Kidney tubule cell (primary cell): Measurements from ENCODE around the gene ANKRD16.
"Not testable (repeated sequence)": the region's sequence is repeated elsewhere in the genome, so short reads cannot be mapped to it uniquely, and the experiment has no call there.

ENCODE experiments used
- DNase-seq: peaks from one replicate; pipeline ENCODE4 v3.0.0-alpha.2; 2018; ENCODE audit warnings: low spot score

ANKRD16 gene

GRCh38 chr10:5889624-5890451 is at the start of gene ANKRD16, which contains the start of gene FBH1:
TSS of gene ANKRD16 (minus strand) at chr10:5889893. CDS start at chr10:5889354, 539 bp downstream.
TSS of gene FBH1 (plus strand) at chr10:5890243. CDS start at chr10:5890346, 103 bp downstream.
- DNase-seq = peak; percentile 99

GRCh38 chr10:5938291-5938690 is 48.6 kb upstream of the ANKRD16 start:
- DNase-seq = no peak

GRCh38 chr10:5937016-5937415 is 47.3 kb upstream of the ANKRD16 start:
- no peak for DNase-seq

GRCh38 chr10:5935628-5936027 is 45.9 kb upstream of the ANKRD16 start:
- DNase-seq = no peak

GRCh38 chr10:5933909-5934546 is 44.3 kb upstream of the ANKRD16 start:
- no peak for DNase-seq

GRCh38 chr10:5932345-5932744 is 42.7 kb upstream of the ANKRD16 start:
- DNase-seq = no peak

- no peak for DNase-seq
Observed at GRCh38 chr10:5930272-5930671, 40.6 kb upstream of the ANKRD16 start.

- no peak for DNase-seq
Observed at GRCh38 chr10:5929442-5929841, 39.7 kb upstream of the ANKRD16 start.

GRCh38 chr10:5927306-5927705 is 37.6 kb upstream of the ANKRD16 start:
- DNase-seq = no peak

GRCh38 chr10:5924889-5925288 is 35.2 kb upstream of the ANKRD16 start:
- DNase-seq = no peak

GRCh38 chr10:5921746-5922145 is 32.1 kb upstream of the ANKRD16 start:
- no peak for DNase-seq

- no peak for DNase-seq
Observed at GRCh38 chr10:5919568-5919967, 29.9 kb upstream of the ANKRD16 start.

GRCh38 chr10:5918763-5919162 is 29.1 kb upstream of the ANKRD16 start:
- no peak for DNase-seq

GRCh38 chr10:5917305-5917704 is 27.6 kb upstream of the ANKRD16 start:
- DNase-seq = no peak

GRCh38 chr10:5915451-5915850 is 25.8 kb upstream of the ANKRD16 start:
- DNase-seq = no peak

- DNase-seq = no peak
Observed at GRCh38 chr10:5913736-5914135, 24.0 kb upstream of the ANKRD16 start.

- DNase-seq = no peak
Observed at GRCh38 chr10:5911670-5912069, 22.0 kb upstream of the ANKRD16 start.

- DNase-seq = no peak
Observed at GRCh38 chr10:5910323-5911100, 20.8 kb upstream of the ANKRD16 start.

- not testable (repeated sequence) for DNase-seq
Observed at GRCh38 chr10:5908676-5909075, 19.0 kb upstream of the ANKRD16 start.

- DNase-seq = no peak
Observed at GRCh38 chr10:5906651-5907050, 17.0 kb upstream of the ANKRD16 start.

GRCh38 chr10:5905854-5906507 is 16.3 kb upstream of the ANKRD16 start:
- DNase-seq = no peak

- no peak for DNase-seq
Observed at GRCh38 chr10:5904227-5904626, 14.5 kb upstream of the ANKRD16 start.
